Breast epithelium (tissue), 4 donors: ENCODE data around the gene TNFRSF12A. TPM values are rescaled to one million over a fixed set of nuclear protein-coding genes. Genes with fewer than 3 reads are reported as not detected.

ENCODE experiments used
- DNase-seq, 2 donors: peaks; one replicate each; pipeline ENCODE4 v3.0.0-alpha.2; 2019; ENCODE audit warnings: low spot score in 2 of 2
- H3K27ac ChIP-seq, 2 donors: fragments of 200-600 bp; sonication (generic) in 1 of 2; one replicate each; pipeline ENCODE4 v1.5.1; 2016 to 2019; ENCODE audit warnings: mild to moderate bottlenecking in 1 of 2
- H3K27me3 ChIP-seq, 2 donors: fragments of 200-600 bp; sonication (generic) in 1 of 2; one replicate each; pipeline versions ENCODE4 v1.5.1 to v1.6.0; 2017 to 2019; ENCODE audit warnings: control low read depth in 1 of 2, mild to moderate bottlenecking in 1 of 2
- H3K36me3 ChIP-seq: fragments of 200-600 bp; one replicate; pipeline ENCODE4 v1.5.1; 2019
- H3K4me1 ChIP-seq, 2 donors: fragments of 200-600 bp; sonication (generic); one replicate each; pipeline ENCODE4 v1.5.1; 2016 to 2019; ENCODE audit warnings: control low read depth in 1 of 2
- H3K4me3 ChIP-seq, 3 donors: fragments of 200-600 bp; sonication (generic); 1 replicate in 2 of 3; 2 replicates in 1 of 3; pipeline ENCODE4 v1.5.1; 2016 to 2019; ENCODE audit warnings: mild to moderate bottlenecking in 3 of 3, moderate library complexity in 2 of 3
- H3K9me3 ChIP-seq, 2 donors: fragments of 200-600 bp; sonication (generic) in 1 of 2; one replicate each; pipeline ENCODE4 v1.5.1; 2016 to 2019; ENCODE audit warnings: control low read depth in 1 of 2
- CTCF ChIP-seq, 3 donors: fragments of 450-650 bp; IDR thresholded peaks; one replicate each; pipeline ENCODE4 v1.5.1; 2016 to 2017; ENCODE audit warnings: antibody characterized with exemption in 3 of 3, mild to moderate bottlenecking in 3 of 3, moderate library complexity in 3 of 3
- POLR2A ChIP-seq: fragments of 450-650 bp; IDR thresholded peaks from one replicate; pipeline ENCODE4 v1.6.1; 2016; ENCODE audit warnings: antibody characterized with exemption, mild to moderate bottlenecking, moderate library complexity
- POLR2AphosphoS5 ChIP-seq, 3 donors: sonication (generic); formaldehyde crosslinking; IDR thresholded peaks; one replicate each; pipeline ENCODE4 v1.6.1; 2017; ENCODE audit warnings: antibody characterized with exemption in 3 of 3
- intact Hi-C: fragments of 100-400 bp; cut with DNase I; formaldehyde crosslinking; loops from one replicate; pipeline ENCODE4 v1.15.1; 2023; ENCODE audit warnings: low total_unique reads
- total RNA-seq, 3 donors: library from RNA; depleted of rRNA; stranded (reverse); fragments of >200 nt; gene quantifications; one replicate each; pipeline ENCODE4 v1.1.0, GENCODE V29; 2016

The TNFRSF12A gene
- total RNA-seq, 3 donors from 2014 or later, result 6.9 to 74.1 (median 36.7) TPM

- DNase-seq, result no peak
- H3K4me3 ChIP-seq, result peak overlapping the region in 2 of 3 donors; percentile 64 to 66
- no peaks in the 10 kb centered on the region for H3K36me3 ChIP-seq
- H3K4me1 ChIP-seq, result peaks cover 0 to 4% of the 10 kb centered on the region in 2 donors
- peak overlapping the region in 1 of 2 donors; percentile 91 for H3K27ac ChIP-seq
- TF ChIP-seq POLR2A (no peak), CTCF (IDR thresholded peaks at IDR 0.05) (no peak), POLR2AphosphoS5 (IDR thresholded peaks at IDR 0.05) (no peak)
- no peaks in the 10 kb centered on the region for H3K9me3 ChIP-seq
- intact Hi-C loops, result no loop called here
- peaks cover 0 to 40% of the 10 kb centered on the region in 2 donors for H3K27me3 ChIP-seq
These were observed 15.3 kb downstream of the TNFRSF12A start for GRCh38 chr16:3035289-3035971.

GRCh38 chr16:3035972-3036725 is 16.0 kb downstream of the TNFRSF12A start:
- TF ChIP-seq CTCF (IDR thresholded peaks at IDR 0.05) (no peak), POLR2AphosphoS5 (IDR thresholded peaks at IDR 0.05) (peak in 1 of 3 donors; percentile 42)
- intact Hi-C loops, result no loop called here
- no peak for DNase-seq
- Histone ChIP-seq H3K27me3 (peaks cover 0 to 40% of the 10 kb centered on the region in 2 donors), H3K9me3 (no peaks in the 10 kb centered on the region), H3K36me3 (no peaks in the 10 kb centered on the region), H3K27ac (peak overlapping the region; percentile 76 to 91), H3K4me1 (peaks cover 0 to 4% of the 10 kb centered on the region in 2 donors), H3K4me3 (peak overlapping the region in 2 of 3 donors; percentile 64 to 66)

GRCh38 chr16:3036726-3037315 is 16.7 kb downstream of the TNFRSF12A start, which contains the start of gene BICDL2:
BICDL2 (minus strand) TSS chr16:3036944; CDS start chr16:3035496, 1,448 bp downstream.
- intact Hi-C loops, result no loop called here

GRCh38 chr16:3038256-3038655 is 18.1 kb downstream of the TNFRSF12A start:
- intact Hi-C loops, result no loop called here
- DNase-seq, result peak; percentile 82 to 84
- no peaks in the 10 kb centered on the region for H3K36me3 ChIP-seq
- H3K4me1 ChIP-seq, result peaks cover 0 to 4% of the 10 kb centered on the region in 2 donors
- peak overlapping the region; percentile 0 to 29 for H3K27ac ChIP-seq
- H3K4me3 ChIP-seq, result no peak overlapping the region
- TF ChIP-seq CTCF (IDR thresholded peaks at IDR 0.05) (no peak), POLR2AphosphoS5 (IDR thresholded peaks at IDR 0.05) (peak in 2 of 3 donors; percentile 17 to 43), POLR2A (no peak)
- no peaks in the 10 kb centered on the region for H3K9me3 ChIP-seq
- peaks cover 0 to 48% of the 10 kb centered on the region in 2 donors for H3K27me3 ChIP-seq

More at GRCh38 chr16:3036726-3037315, 16.7 kb downstream of the TNFRSF12A start, which contains the start of gene BICDL2:
- peak within 1 kb of the TSS; percentile 76 to 91 for H3K27ac ChIP-seq
- DNase-seq, result no peak
- H3K4me3 ChIP-seq, result peak within 1 kb of the TSS in 2 of 3 donors; percentile 64 to 66
- no peaks in the 10 kb centered on the region for H3K36me3 ChIP-seq
- peaks cover 0 to 4% of the 10 kb centered on the region in 2 donors for H3K4me1 ChIP-seq
- peaks cover 0 to 40% of the 10 kb centered on the region in 2 donors for H3K27me3 ChIP-seq
- H3K9me3 ChIP-seq, result no peaks in the 10 kb centered on the region
- TF ChIP-seq POLR2A (no peak), POLR2AphosphoS5 (IDR thresholded peaks at IDR 0.05) (no peak), CTCF (IDR thresholded peaks at IDR 0.05) (no peak)
